Panc1 (cell line): ENCODE measurements around the gene PIK3R5. TPM values are rescaled to one million over a fixed set of nuclear protein-coding genes. Genes with fewer than 3 reads are reported as not detected.
"Not testable (repeated sequence)": the region's sequence is repeated elsewhere in the genome, so short reads cannot be mapped to it uniquely, and the experiment has no call there.

ENCODE experiments used
- ATAC-seq: fragments of 200-7000 bp; cut with Tn5 transposase; 2 replicates; pipeline ENCODE4 v1.9.1; 2020; ENCODE audit warnings: mild to moderate bottlenecking, moderate library complexity
- BruUV-seq: library from RNA; stranded (reverse); fragments of 400-500 nt; replicated peaks from 2 replicates; lab custom pipeline; 2021; lab: Mats Ljungman, UMichigan
- CTCF ChIA-PET: fragments of 300-600 bp; sonication (Branson Sonifier 250); formaldehyde crosslinking; loops from one replicate; lab custom pipeline; 2022; ENCODE audit warnings: antibody characterized with exemption; lab: Charles Lee
- POLR2A ChIA-PET: fragments of 300-600 bp; sonication (Branson Sonifier 250); formaldehyde crosslinking; loops from one replicate; lab custom pipeline; 2022; ENCODE audit warnings: antibody characterized with exemption; lab: Charles Lee
- DNase-seq: peaks from one replicate; pipeline ENCODE4 v3.0.0-alpha.2; 2010; ENCODE audit warnings: low read depth, low spot score
- H3K27ac ChIP-seq: 2 replicates; pipeline ENCODE4 v1.5.1; 2011; ENCODE audit warnings: mild to moderate bottlenecking, low read length, inconsistent platforms
- H3K27me3 ChIP-seq: fragments of 200-500 bp; sonication (Bioruptor generic); 2 replicates; pipeline ENCODE4 v1.6.0; 2014; ENCODE audit warnings: low read length, inconsistent platforms; ENCODE audit not compliant: control insufficient read depth, insufficient read depth
- H3K36me3 ChIP-seq: fragments of 200-500 bp; sonication (Bioruptor generic); 2 replicates; pipeline ENCODE4 v1.5.1; 2014; ENCODE audit warnings: inconsistent platforms, mild to moderate bottlenecking, low read length, moderate library complexity; ENCODE audit not compliant: control insufficient read depth, insufficient read depth
- H3K4me1 ChIP-seq: 2 replicates; pipeline ENCODE4 v1.5.1; 2011; ENCODE audit warnings: inconsistent platforms, mild to moderate bottlenecking, low read length, moderate library complexity; ENCODE audit not compliant: control insufficient read depth, insufficient read depth
- H3K4me3 ChIP-seq, 2 experiments: 2 replicates each; pipeline ENCODE4 v1.5.1; 2011 to 2012; ENCODE audit warnings: low read depth in 2 of 2, low read length in 2 of 2, mild to moderate bottlenecking in 2 of 2, inconsistent platforms in 1 of 2, moderate library complexity in 1 of 2
- H3K9me3 ChIP-seq: fragments of 200-500 bp; sonication (Bioruptor generic); 2 replicates; pipeline ENCODE4 v1.5.1; 2014; ENCODE audit warnings: low read depth, mild to moderate bottlenecking, inconsistent platforms, low read length, moderate library complexity; ENCODE audit not compliant: control insufficient read depth, insufficient read depth
- CTCF ChIP-seq: fragments of 450-650 bp; IDR thresholded peaks from 2 replicates; pipeline ENCODE4 v1.5.1; 2017; ENCODE audit warnings: mild to moderate bottlenecking
- POLR2AphosphoS5 ChIP-seq: IDR thresholded peaks from 2 replicates; pipeline ENCODE4 v1.6.1; 2012; ENCODE audit warnings: mild to moderate bottlenecking, low read depth, low read length, moderate library complexity
- REST ChIP-seq, 2 experiments: IDR thresholded peaks; 2 replicates each; pipeline ENCODE4 v1.6.1; 2011 to 2012; ENCODE audit warnings: low read depth in 2 of 2, control low read depth in 1 of 2, low read length in 1 of 2, mild to moderate bottlenecking in 1 of 2, moderate library complexity in 1 of 2; ENCODE audit not compliant: insufficient read depth in 1 of 2
- SIN3A ChIP-seq: IDR thresholded peaks from 2 replicates; pipeline ENCODE4 v1.6.1; 2012; ENCODE audit warnings: low read depth, mild to moderate bottlenecking, low read length, moderate library complexity, borderline replicate concordance; ENCODE audit not compliant: insufficient read depth
- TCF7L2 ChIP-seq: IDR thresholded peaks from 2 replicates; pipeline ENCODE4 v1.6.1; 2011; ENCODE audit warnings: mild to moderate bottlenecking, low read depth, low read length, inconsistent platforms
- in situ Hi-C: cut with HindIII; loops from 2 replicates; pipeline ENCODE4 v1.10.0; 2016; ENCODE audit warnings: low sequenced_read_pairs, low pct_unique_long_range_greater_than_20kb
- intact Hi-C: fragments of 100-400 bp; cut with micrococcal nuclease; formaldehyde crosslinking; loops from one replicate; pipeline ENCODE4 v1.10.0; 2022; ENCODE audit not compliant: unreplicated experiment
- total RNA-seq: library from RNA; stranded (reverse); gene quantifications from one replicate; pipeline ENCODE4 v1.2.1, GENCODE V29; 2021; ENCODE audit not compliant: unreplicated experiment

PIK3R5 gene
- total RNA-seq, 1 experiment from 2014 or later = 0.15 TPM

- Histone ChIP-seq H3K9me3 (no peaks in the 10 kb centered on the region), H3K27me3 (no peaks in the 10 kb centered on the region), H3K4me3 (no peak overlapping the region), H3K4me1 (no peaks in the 10 kb centered on the region), H3K36me3 (no peaks in the 10 kb centered on the region), H3K27ac (no peak overlapping the region)
- DNase-seq (no peak), ATAC-seq (no peak)
- POLR2A ChIA-PET = no interaction called here
- BruUV-seq = no TSS peak
- TF ChIP-seq TCF7L2 (no peak), CTCF (no peak), SIN3A (no peak), REST (IDR thresholded peaks at IDR 0.05; ENCODE audit: insufficient read depth in 1 of 2, low read depth in 2 of 2, low read length in 1 of 2) (no peak), POLR2AphosphoS5 (no peak)
- in situ Hi-C loops = no loop called here
- CTCF ChIA-PET = interaction anchor here (0.6 kb wide), 1 partner anchor 23 kb away, joined by 3 read pairs; no protein-coding TSS in a partner anchor
- intact Hi-C loops = no loop called here
These were observed 78.2 kb downstream of the PIK3R5 start for GRCh38 chr17:8887301-8887700.

- ChIA-PET POLR2A (no interaction called here), CTCF (no interaction called here)
- intact Hi-C loops = no loop called here
- BruUV-seq = no TSS peak
- H3K36me3 ChIP-seq = no peaks in the 10 kb centered on the region
- no peaks in the 10 kb centered on the region for H3K9me3 ChIP-seq
- no peak overlapping the region for H3K4me3 ChIP-seq
- H3K27ac ChIP-seq = no peak overlapping the region
- no peak for DNase-seq
- no peaks in the 10 kb centered on the region for H3K4me1 ChIP-seq
- ATAC-seq = no peak
- H3K27me3 ChIP-seq = no peaks in the 10 kb centered on the region
- TF ChIP-seq REST (IDR thresholded peaks at IDR 0.05; ENCODE audit: insufficient read depth in 1 of 2, low read depth in 2 of 2, low read length in 1 of 2) = no peak
- TF ChIP-seq POLR2AphosphoS5 = no peak
- TF ChIP-seq SIN3A = no peak
- TF ChIP-seq TCF7L2 = no peak
- TF ChIP-seq CTCF = no peak
- in situ Hi-C loops = no loop called here
These were observed 79.4 kb downstream of the PIK3R5 start for GRCh38 chr17:8885967-8886684.

- BruUV-seq, DNase-seq, ATAC-seq, H3K27ac ChIP-seq, H3K27me3 ChIP-seq, H3K4me1 ChIP-seq, CTCF ChIA-PET, H3K9me3 ChIP-seq, in situ Hi-C loops, intact Hi-C loops, H3K36me3 ChIP-seq, POLR2A ChIA-PET, H3K4me3 ChIP-seq: not testable (repeated sequence)
These were observed 80.1 kb downstream of the PIK3R5 start for GRCh38 chr17:8885163-8885966.
